Measurements from ENCODE around the gene ANKRD52. TPM values are rescaled to one million over a fixed set of nuclear protein-coding genes. Genes with fewer than 3 reads are reported as not detected.

The ANKRD52 gene
- total and polyA plus RNA-seq, 2 of the 8 experiments (the other 6 are each of a cell fraction or from before 2014, with no cell fraction given), result 14.0 to 36.3 TPM

GRCh38 chr12:56230432-56231183 lies 27.6 kb downstream of the ANKRD52 start (continued):
- TF ChIP-seq ASH2L (IDR thresholded peaks at IDR 0.05; ENCODE audit: low read length) (no peak), MAFK (IDR thresholded peaks at IDR 0.05; ENCODE audit: low read depth, low read length) (no peak), USF2 (IDR thresholded peaks at IDR 0.05; ENCODE audit: low read length) (no peak), PHF8 (conservative IDR thresholded peaks at IDR 0.05; ENCODE audit: low read depth, low read length) (no peak), CHD2 (IDR thresholded peaks at IDR 0.05; ENCODE audit: low read length) (no peak), SIN3A (conservative IDR thresholded peaks at IDR 0.05 in 1 of 2, IDR thresholded peaks at IDR 0.05 in 1 of 2; ENCODE audit: low read depth in 1 of 2, low read length in 2 of 2) (no peak), GTF2F1 (IDR thresholded peaks at IDR 0.05; ENCODE audit: borderline replicate concordance, low read depth, low read length) (no peak)

Measured in H1 (cell line).